Measurements from ENCODE around the gene TMEM213.

GRCh38 chr7:138801256-138801655 lies 3.5 kb downstream of the TMEM213 start:
- TF ChIP-seq CTCF (IDR thresholded peaks at IDR 0.05) (no peak), POLR2A (IDR thresholded peaks at IDR 0.05) (no peak)
